Measurements from ENCODE around the gene NDUFV2.
"Not testable (repeated sequence)": the region's sequence is repeated elsewhere in the genome, so short reads cannot be mapped to it uniquely, and the experiment has no call there.

NDUFV2 gene

DNA sequence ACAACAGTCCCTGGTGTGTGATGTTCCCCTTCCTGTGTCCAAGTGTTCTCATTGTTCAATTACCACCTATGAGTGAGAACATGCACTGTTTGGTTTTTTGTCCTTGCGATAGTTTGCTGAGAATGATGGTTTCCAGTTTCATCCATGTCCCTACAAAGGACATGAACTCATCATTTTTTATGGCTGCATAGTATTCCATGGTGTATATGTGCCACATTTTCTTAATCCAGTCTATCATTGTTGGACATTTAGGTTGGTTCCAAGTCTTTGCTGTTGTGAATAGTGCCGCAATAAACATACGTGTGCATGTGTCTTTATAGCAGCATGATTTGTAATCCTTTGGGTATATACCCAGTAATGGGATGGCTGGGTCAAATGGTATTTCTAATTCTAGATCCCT lies 63.4 kb downstream of the NDUFV2 start:
- not testable (repeated sequence) for H3K36me3 ChIP-seq (ENCODE audit: control insufficient read depth, low read depth, low read length); H3K27ac ChIP-seq (ENCODE audit: low read length); H3K27me3 ChIP-seq (ENCODE audit: control insufficient read depth, insufficient read depth, low read length); H3K4me3 ChIP-seq (ENCODE audit: low read length); H3K4me1 ChIP-seq (ENCODE audit: control insufficient read depth, low read depth, low read length); H3K9ac ChIP-seq (ENCODE audit: low read length); H3K9me3 ChIP-seq (ENCODE audit: control insufficient read depth, low read depth, low read length)

- H3K36me3 ChIP-seq (ENCODE audit: control insufficient read depth, low read depth, low read length); H3K27me3 ChIP-seq (ENCODE audit: control insufficient read depth, insufficient read depth, low read length): not testable (repeated sequence)
Measured at GRCh38 chr18:9169515-9169914, 67.0 kb downstream of the NDUFV2 start.

GRCh38 chr18:9171919-9172318 lies 69.4 kb downstream of the NDUFV2 start:
- not testable (repeated sequence) for H3K9me3 ChIP-seq (ENCODE audit: control insufficient read depth, low read depth, low read length); H3K9ac ChIP-seq (ENCODE audit: low read length); H3K4me3 ChIP-seq (ENCODE audit: low read length); H3K36me3 ChIP-seq (ENCODE audit: control insufficient read depth, low read depth, low read length); H3K4me1 ChIP-seq (ENCODE audit: control insufficient read depth, low read depth, low read length); H3K27ac ChIP-seq (ENCODE audit: low read length); H3K27me3 ChIP-seq (ENCODE audit: control insufficient read depth, insufficient read depth, low read length)

More at GRCh38 chr18:9169515-9169914, 67.0 kb downstream of the NDUFV2 start:
- H3K9me3 ChIP-seq (ENCODE audit: control insufficient read depth, low read depth, low read length); H3K27ac ChIP-seq (ENCODE audit: low read length); H3K4me1 ChIP-seq (ENCODE audit: control insufficient read depth, low read depth, low read length); H3K4me3 ChIP-seq (ENCODE audit: low read length); H3K9ac ChIP-seq (ENCODE audit: low read length): not testable (repeated sequence)

- H3K9ac ChIP-seq (ENCODE audit: low read length), result no peak overlapping the region
- no peak overlapping the region for H3K4me3 ChIP-seq (ENCODE audit: low read length)
- H3K27ac ChIP-seq (ENCODE audit: low read length), result no peak overlapping the region
- no peaks in the 10 kb centered on the region for H3K4me1 ChIP-seq (ENCODE audit: control insufficient read depth, low read depth, low read length)
- H3K36me3 ChIP-seq (ENCODE audit: control insufficient read depth, low read depth, low read length), result no peaks in the 10 kb centered on the region
- H3K27me3 ChIP-seq (ENCODE audit: control insufficient read depth, insufficient read depth, low read length), result no peaks in the 10 kb centered on the region
- H3K9me3 ChIP-seq (ENCODE audit: control insufficient read depth, low read depth, low read length), result no peaks in the 10 kb centered on the region
Measured at GRCh38 chr18:9172506-9173127, 70.1 kb downstream of the NDUFV2 start.

DNA sequence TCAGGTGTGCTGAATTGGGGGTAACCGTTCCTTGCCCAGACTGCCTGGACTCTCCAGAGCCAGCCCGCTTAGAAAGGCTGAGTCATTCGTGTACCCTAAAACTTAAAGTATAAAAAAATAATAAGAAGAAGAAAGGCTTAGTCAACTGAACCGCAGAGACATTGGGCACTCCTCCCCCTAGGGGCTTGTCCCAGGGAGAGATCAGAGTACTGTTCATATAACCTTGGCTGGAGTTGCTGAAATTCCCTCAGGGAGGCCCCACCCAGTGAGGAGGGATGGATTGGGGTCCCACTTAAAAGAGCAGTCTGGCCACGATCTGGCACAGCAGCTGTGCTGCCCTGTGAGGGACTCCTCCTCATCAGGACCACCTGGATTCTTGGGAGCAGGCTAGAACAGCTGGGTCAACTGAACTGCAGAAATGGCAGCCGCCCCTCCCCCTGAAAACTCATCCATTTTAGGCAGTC lies 71.3 kb downstream of the NDUFV2 start:
- Histone ChIP-seq H3K36me3 (ENCODE audit: control insufficient read depth, low read depth, low read length) (no peaks in the 10 kb centered on the region), H3K9ac (ENCODE audit: low read length) (no peak overlapping the region), H3K27me3 (ENCODE audit: control insufficient read depth, insufficient read depth, low read length) (no peaks in the 10 kb centered on the region), H3K27ac (ENCODE audit: low read length) (no peak overlapping the region), H3K4me3 (ENCODE audit: low read length) (no peak overlapping the region), H3K9me3 (ENCODE audit: control insufficient read depth, low read depth, low read length) (no peaks in the 10 kb centered on the region), H3K4me1 (ENCODE audit: control insufficient read depth, low read depth, low read length) (no peaks in the 10 kb centered on the region)

DNA sequence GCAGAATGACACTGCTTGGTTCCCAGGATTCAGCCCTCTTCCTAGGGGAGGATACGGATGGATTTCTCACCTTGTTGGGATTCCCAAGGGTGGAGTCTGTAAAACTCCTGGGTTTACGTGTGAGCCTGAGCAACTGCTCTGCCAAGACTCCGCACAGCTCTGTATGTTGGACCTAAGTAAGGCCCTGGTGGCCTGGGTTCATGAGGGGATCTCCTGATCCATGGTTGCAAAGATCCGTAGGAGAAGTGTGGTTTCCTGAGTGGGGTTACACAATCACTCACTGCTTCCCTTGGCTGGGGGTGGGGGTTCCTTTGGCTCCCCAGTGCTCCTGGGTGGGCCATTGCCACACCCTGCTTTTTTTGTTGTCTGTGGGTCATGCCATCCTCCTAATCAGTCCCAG lies 71.8 kb downstream of the NDUFV2 start:
- no peak overlapping the region for H3K27ac ChIP-seq (ENCODE audit: low read length)
- H3K36me3 ChIP-seq (ENCODE audit: control insufficient read depth, low read depth, low read length), result no peaks in the 10 kb centered on the region
- no peaks in the 10 kb centered on the region for H3K9me3 ChIP-seq (ENCODE audit: control insufficient read depth, low read depth, low read length)
- H3K27me3 ChIP-seq (ENCODE audit: control insufficient read depth, insufficient read depth, low read length), result no peaks in the 10 kb centered on the region
- no peak overlapping the region for H3K9ac ChIP-seq (ENCODE audit: low read length)
- H3K4me1 ChIP-seq (ENCODE audit: control insufficient read depth, low read depth, low read length), result no peaks in the 10 kb centered on the region
- no peak overlapping the region for H3K4me3 ChIP-seq (ENCODE audit: low read length)

- Histone ChIP-seq H3K27ac (ENCODE audit: low read length) (no peak overlapping the region), H3K9ac (ENCODE audit: low read length) (no peak overlapping the region), H3K4me1 (ENCODE audit: control insufficient read depth, low read depth, low read length) (no peaks in the 10 kb centered on the region), H3K27me3 (ENCODE audit: control insufficient read depth, insufficient read depth, low read length) (no peaks in the 10 kb centered on the region), H3K36me3 (ENCODE audit: control insufficient read depth, low read depth, low read length) (no peaks in the 10 kb centered on the region), H3K9me3 (ENCODE audit: control insufficient read depth, low read depth, low read length) (no peaks in the 10 kb centered on the region), H3K4me3 (ENCODE audit: low read length) (no peak overlapping the region)
Measured at GRCh38 chr18:9175115-9175514, 72.6 kb downstream of the NDUFV2 start.

DNA sequence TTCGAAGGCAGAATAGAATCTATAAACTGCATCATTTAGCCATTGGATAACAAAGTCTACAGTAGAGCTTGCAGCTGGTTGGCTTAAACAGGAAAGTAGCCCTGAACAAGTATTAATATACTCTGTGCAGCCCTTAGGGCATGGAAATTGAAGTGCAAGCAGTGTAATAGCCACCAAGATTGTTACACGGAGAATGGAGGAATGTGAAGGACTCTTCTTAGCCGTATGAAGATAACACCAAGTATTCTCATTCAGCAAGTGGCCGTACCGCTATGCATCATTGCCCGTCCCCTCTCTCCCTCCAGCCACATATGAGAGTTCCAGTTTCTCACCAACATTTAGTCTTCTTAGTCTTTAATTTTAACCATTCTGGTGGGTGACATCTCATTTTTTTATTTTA lies 74.5 kb downstream of the NDUFV2 start:
- Histone ChIP-seq H3K4me3 (ENCODE audit: low read length) (no peak overlapping the region), H3K27ac (ENCODE audit: low read length) (no peak overlapping the region), H3K9ac (ENCODE audit: low read length) (no peak overlapping the region), H3K4me1 (ENCODE audit: control insufficient read depth, low read depth, low read length) (no peaks in the 10 kb centered on the region), H3K36me3 (ENCODE audit: control insufficient read depth, low read depth, low read length) (no peaks in the 10 kb centered on the region), H3K27me3 (ENCODE audit: control insufficient read depth, insufficient read depth, low read length) (no peaks in the 10 kb centered on the region), H3K9me3 (ENCODE audit: control insufficient read depth, low read depth, low read length) (no peaks in the 10 kb centered on the region)

- H3K27me3 ChIP-seq (ENCODE audit: control insufficient read depth, insufficient read depth, low read length), result no peaks in the 10 kb centered on the region
- no peaks in the 10 kb centered on the region for H3K9me3 ChIP-seq (ENCODE audit: control insufficient read depth, low read depth, low read length)
- no peak overlapping the region for H3K9ac ChIP-seq (ENCODE audit: low read length)
- H3K36me3 ChIP-seq (ENCODE audit: control insufficient read depth, low read depth, low read length), result no peaks in the 10 kb centered on the region
- no peaks in the 10 kb centered on the region for H3K4me1 ChIP-seq (ENCODE audit: control insufficient read depth, low read depth, low read length)
- H3K4me3 ChIP-seq (ENCODE audit: low read length), result no peak overlapping the region
- no peak overlapping the region for H3K27ac ChIP-seq (ENCODE audit: low read length)
Measured at GRCh38 chr18:9177466-9177865, 75.0 kb downstream of the NDUFV2 start.

- H3K27ac ChIP-seq (ENCODE audit: low read length), result no peak overlapping the region
- H3K27me3 ChIP-seq (ENCODE audit: control insufficient read depth, insufficient read depth, low read length), result no peaks in the 10 kb centered on the region
- no peaks in the 10 kb centered on the region for H3K4me1 ChIP-seq (ENCODE audit: control insufficient read depth, low read depth, low read length)
- no peaks in the 10 kb centered on the region for H3K9me3 ChIP-seq (ENCODE audit: control insufficient read depth, low read depth, low read length)
- no peaks in the 10 kb centered on the region for H3K36me3 ChIP-seq (ENCODE audit: control insufficient read depth, low read depth, low read length)
- no peak overlapping the region for H3K4me3 ChIP-seq (ENCODE audit: low read length)
- no peak overlapping the region for H3K9ac ChIP-seq (ENCODE audit: low read length)
Measured at GRCh38 chr18:9178557-9178956, 76.1 kb downstream of the NDUFV2 start.

DNA sequence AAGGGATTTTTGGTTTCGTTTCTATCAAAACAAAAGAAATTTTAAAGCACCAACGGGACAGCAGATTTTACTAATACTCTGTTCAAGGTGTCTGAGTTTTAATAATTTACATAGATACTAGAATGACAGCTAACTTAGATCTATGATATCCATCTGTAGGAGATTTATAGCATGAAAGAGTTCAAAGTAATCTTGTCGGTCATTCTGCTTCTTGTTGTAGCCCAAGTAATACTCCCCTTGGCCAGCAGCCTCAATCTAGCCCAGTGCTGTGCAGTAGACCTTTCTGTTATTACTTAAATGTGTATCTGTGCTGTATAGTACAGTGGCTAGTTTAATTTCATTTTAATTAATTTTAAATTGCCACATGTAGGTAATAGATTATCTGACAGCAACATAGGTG lies 78.8 kb downstream of the NDUFV2 start:
- Histone ChIP-seq H3K9me3 (ENCODE audit: control insufficient read depth, low read depth, low read length) (no peaks in the 10 kb centered on the region), H3K9ac (ENCODE audit: low read length) (no peak overlapping the region), H3K36me3 (ENCODE audit: control insufficient read depth, low read depth, low read length) (no peaks in the 10 kb centered on the region), H3K27ac (ENCODE audit: low read length) (no peak overlapping the region), H3K4me3 (ENCODE audit: low read length) (no peak overlapping the region), H3K27me3 (ENCODE audit: control insufficient read depth, insufficient read depth, low read length) (no peaks in the 10 kb centered on the region), H3K4me1 (ENCODE audit: control insufficient read depth, low read depth, low read length) (no peaks in the 10 kb centered on the region)

- no peaks in the 10 kb centered on the region for H3K27me3 ChIP-seq (ENCODE audit: control insufficient read depth, insufficient read depth, low read length)
- no peaks in the 10 kb centered on the region for H3K9me3 ChIP-seq (ENCODE audit: control insufficient read depth, low read depth, low read length)
- no peaks in the 10 kb centered on the region for H3K4me1 ChIP-seq (ENCODE audit: control insufficient read depth, low read depth, low read length)
- H3K27ac ChIP-seq (ENCODE audit: low read length), result no peak overlapping the region
- no peaks in the 10 kb centered on the region for H3K36me3 ChIP-seq (ENCODE audit: control insufficient read depth, low read depth, low read length)
- H3K4me3 ChIP-seq (ENCODE audit: low read length), result no peak overlapping the region
- H3K9ac ChIP-seq (ENCODE audit: low read length), result no peak overlapping the region
Measured at GRCh38 chr18:9182852-9183399, 80.4 kb downstream of the NDUFV2 start.

Measured in iPS-18a (cell line).